H1 (cell line): Measurements from ENCODE around the gene PLPP2. TPM values are rescaled to one million over a fixed set of nuclear protein-coding genes. Genes with fewer than 3 reads are reported as not detected.

ENCODE experiments used
- CTCF ChIA-PET: fragments of 300-600 bp; sonication (Branson Sonifier 250); formaldehyde crosslinking; loops from one replicate; lab custom pipeline; 2021; ENCODE audit not compliant: partially characterized antibody; lab: Charles Lee
- POLR2A ChIA-PET: fragments of 300-600 bp; sonication (Branson Sonifier 250); formaldehyde crosslinking; loops from one replicate; lab custom pipeline; 2021; ENCODE audit warnings: inconsistent platforms; ENCODE audit not compliant: partially characterized antibody; lab: Charles Lee
- DNase-seq, 2 experiments: peaks; one replicate each; pipeline versions ENCODE4 v3.0.0 to v3.0.0-alpha.2; 2010 to 2022; ENCODE audit warnings: low spot score in 2 of 2, low read depth in 1 of 2, mixed read lengths in 1 of 2
- FAIRE-seq: peaks from 2 replicates; lab custom pipeline; 2011; peaks lifted over from hg19 to GRCh38; lab: Jason Lieb, UNC
- H2AFZ ChIP-seq: 2 replicates; pipeline ENCODE4 v1.8.1; 2012; ENCODE audit warnings: low read length, inconsistent platforms
- H2AK5ac ChIP-seq: 2 replicates; pipeline ENCODE4 v1.6.1; 2013; ENCODE audit warnings: low read depth, low read length
- H2BK120ac ChIP-seq: replicated peaks from 2 replicates; pipeline ENCODE3; 2013; ENCODE audit warnings: low read depth, low read length, inconsistent platforms
- H2BK12ac ChIP-seq: 2 replicates; pipeline ENCODE4 v1.6.1; 2013; ENCODE audit warnings: low read depth, low read length
- H2BK15ac ChIP-seq: 2 replicates; pipeline ENCODE4 v1.6.1; 2013; ENCODE audit warnings: low read length
- H2BK20ac ChIP-seq: 2 replicates; pipeline ENCODE4 v1.6.1; 2013; ENCODE audit warnings: low read length
- H2BK5ac ChIP-seq: 2 replicates; pipeline ENCODE4 v1.6.1; 2013; ENCODE audit warnings: low read depth, low read length
- H3K14ac ChIP-seq: 2 replicates; pipeline ENCODE4 v1.6.1; 2013; ENCODE audit warnings: inconsistent platforms; ENCODE audit not compliant: insufficient read length
- H3K18ac ChIP-seq: 2 replicates; pipeline ENCODE4 v1.6.1; 2013; ENCODE audit warnings: low read length; ENCODE audit errors: extremely low read depth
- H3K23ac ChIP-seq: 2 replicates; pipeline ENCODE4 v1.6.1; 2013; ENCODE audit warnings: inconsistent platforms; ENCODE audit not compliant: insufficient read length
- H3K23me2 ChIP-seq: 2 replicates; pipeline ENCODE4 v1.6.1; 2013; ENCODE audit warnings: low read depth, low read length
- H3K27ac ChIP-seq: 2 replicates; pipeline ENCODE4 v1.6.1; 2011; ENCODE audit warnings: low read depth, low read length, inconsistent platforms
- H3K27me3 ChIP-seq, 4 experiments: replicated peaks in 1 of 4; 1 replicate in 1 of 4; 2 replicates in 3 of 4; pipeline versions ENCODE4 v1.6.1 to v1.8.1; 2011 to 2013; ENCODE audit warnings: low read length in 3 of 4, mild to moderate bottlenecking in 3 of 4, inconsistent platforms in 2 of 4, mixed read lengths in 2 of 4, moderate library complexity in 1 of 4; ENCODE audit not compliant: control insufficient read depth in 3 of 4, insufficient read depth in 3 of 4; ENCODE audit errors: extremely low read depth in 1 of 4
- H3K36me3 ChIP-seq, 4 experiments: 2 replicates each; pipeline versions ENCODE4 v1.6.1 to v1.8.1; 2011 to 2013; ENCODE audit warnings: mild to moderate bottlenecking in 4 of 4, low read length in 3 of 4, moderate library complexity in 2 of 4, control low read depth in 1 of 4, inconsistent platforms in 1 of 4; ENCODE audit not compliant: insufficient read depth in 4 of 4, control insufficient read depth in 2 of 4
- H3K4ac ChIP-seq: replicated peaks from 2 replicates; pipeline ENCODE3; 2013; ENCODE audit warnings: low read length, low read depth, mixed read lengths, inconsistent platforms; ENCODE audit not compliant: insufficient read length
- H3K4me1 ChIP-seq, 4 experiments: replicated peaks in 1 of 4; 1 replicate in 1 of 4; 2 replicates in 3 of 4; pipeline versions ENCODE4 v1.6.1 to v1.8.1; 2011 to 2013; ENCODE audit warnings: low read length in 3 of 4, inconsistent platforms in 2 of 4, mixed read lengths in 1 of 4; ENCODE audit not compliant: insufficient read depth in 4 of 4, control insufficient read depth in 3 of 4
- H3K4me2 ChIP-seq, 2 experiments: 2 replicates each; pipeline versions ENCODE4 v1.6.1 to v1.8.1; 2011 to 2013; ENCODE audit warnings: low read depth in 2 of 2, low read length in 2 of 2, control low read depth in 1 of 2, inconsistent platforms in 1 of 2, mild to moderate bottlenecking in 1 of 2; ENCODE audit not compliant: insufficient read depth in 1 of 2
- H3K4me3 ChIP-seq, 4 experiments: fragments of 200-600, 300-600 bp in 1 of 4; sonication (generic), shearing (Covaris generic), sonication (Bioruptor Twin) in 1 of 4; 2 replicates each; pipeline versions ENCODE4 v1.5.1 to v1.8.1; 2011 to 2016; ENCODE audit warnings: low read length in 4 of 4, low read depth in 3 of 4, control low read depth in 2 of 4, inconsistent platforms in 2 of 4, mild to moderate bottlenecking in 2 of 4, mixed read lengths in 1 of 4, moderate library complexity in 1 of 4; ENCODE audit not compliant: insufficient read depth in 2 of 4; ENCODE audit errors: extremely low read depth in 1 of 4
- H3K56ac ChIP-seq: replicated peaks from 2 replicates; pipeline ENCODE3; 2013; ENCODE audit warnings: low read depth, mild to moderate bottlenecking, mixed read lengths, low read length, inconsistent platforms; ENCODE audit not compliant: insufficient read length
- H3K79me1 ChIP-seq: 2 replicates; pipeline ENCODE4 v1.6.1; 2013; ENCODE audit warnings: low read depth, low read length, control low read depth
- H3K79me2 ChIP-seq, 2 experiments: 2 replicates each; pipeline versions ENCODE4 v1.6.1 to v1.8.1; 2012 to 2013; ENCODE audit warnings: low read length in 2 of 2, mild to moderate bottlenecking in 2 of 2, inconsistent platforms in 1 of 2; ENCODE audit not compliant: insufficient read depth in 2 of 2, control insufficient read depth in 1 of 2
- H3K9ac ChIP-seq, 4 experiments: replicated peaks in 1 of 4; 1 replicate in 1 of 4; 2 replicates in 3 of 4; pipeline versions ENCODE4 v1.6.1 to v1.8.1; 2011 to 2013; ENCODE audit warnings: low read depth in 3 of 4, low read length in 3 of 4, control low read depth in 2 of 4, mild to moderate bottlenecking in 2 of 4, moderate library complexity in 2 of 4, inconsistent platforms in 1 of 4; ENCODE audit errors: extremely low read depth in 1 of 4
- H3K9me3 ChIP-seq, 2 experiments: 2 replicates each; pipeline versions ENCODE4 v1.6.1 to v1.8.1; 2012 to 2013; ENCODE audit warnings: mild to moderate bottlenecking in 2 of 2, moderate library complexity in 2 of 2, control low read depth in 1 of 2, inconsistent platforms in 1 of 2, low read depth in 1 of 2, low read length in 1 of 2, mixed read lengths in 1 of 2; ENCODE audit not compliant: insufficient read depth in 2 of 2
- H4K20me1 ChIP-seq, 2 experiments: replicated peaks in 1 of 2; 2 replicates each; pipeline versions ENCODE3 to v1.8.1; 2011 to 2013; ENCODE audit warnings: inconsistent platforms in 2 of 2, low read length in 2 of 2, mild to moderate bottlenecking in 1 of 2; ENCODE audit not compliant: insufficient read depth in 2 of 2, control insufficient read depth in 1 of 2
- H4K5ac ChIP-seq: 2 replicates; pipeline ENCODE4 v1.6.1; 2013; ENCODE audit warnings: low read length, low read depth, mixed read lengths, inconsistent platforms; ENCODE audit not compliant: insufficient read length
- H4K8ac ChIP-seq: 2 replicates; pipeline ENCODE4 v1.8.0; 2013; ENCODE audit warnings: mild to moderate bottlenecking, moderate library complexity, low read length, inconsistent platforms; ENCODE audit not compliant: insufficient read depth; ENCODE audit errors: extremely low read depth
- H4K91ac ChIP-seq: replicated peaks from 2 replicates; pipeline ENCODE3; 2013; ENCODE audit warnings: low read length, mixed read lengths, inconsistent platforms; ENCODE audit not compliant: insufficient read length
- ATF2 ChIP-seq: IDR thresholded peaks from 2 replicates; pipeline ENCODE4 v1.6.1; 2012; ENCODE audit warnings: low read length, inconsistent platforms
- CHD2 ChIP-seq: IDR thresholded peaks from 2 replicates; pipeline ENCODE4 v1.6.1; 2012; ENCODE audit warnings: low read length, improper control_type of control experiment
- EGR1 ChIP-seq: IDR thresholded peaks from 2 replicates; pipeline ENCODE4 v1.6.1; 2011; ENCODE audit warnings: low read depth, low read length, borderline replicate concordance
- JUN ChIP-seq: IDR thresholded peaks from 2 replicates; pipeline ENCODE4 v1.6.1; 2011; ENCODE audit warnings: low read depth, mild to moderate bottlenecking, improper control_type of control experiment, low read length
- JUND ChIP-seq: IDR thresholded peaks from 2 replicates; pipeline ENCODE4 v1.6.1; 2011; ENCODE audit warnings: mild to moderate bottlenecking, improper control_type of control experiment, low read length
- RNF2 ChIP-seq: fragments of 200-900, 300-1000 bp; sonication (generic); IDR thresholded peaks from 2 replicates; pipeline ENCODE4 v1.7.1; 2016; ENCODE audit warnings: borderline replicate concordance, low read depth, mild to moderate bottlenecking, antibody characterized with exemption, low read length; ENCODE audit not compliant: poor library complexity, severe bottlenecking; ENCODE audit errors: missing control alignments
- SIX5 ChIP-seq: IDR thresholded peaks from 2 replicates; pipeline ENCODE4 v1.6.1; 2011; ENCODE audit warnings: mild to moderate bottlenecking, low read depth, low read length
- SP4 ChIP-seq: IDR thresholded peaks from 2 replicates; pipeline ENCODE4 v1.6.1; 2012; ENCODE audit warnings: low read length, inconsistent platforms
- TCF12 ChIP-seq: IDR thresholded peaks from 2 replicates; pipeline ENCODE4 v1.6.1; 2011; ENCODE audit warnings: low read depth, mild to moderate bottlenecking, low read length
- TEAD4 ChIP-seq: IDR thresholded peaks from 2 replicates; pipeline ENCODE4 v1.6.1; 2012; ENCODE audit warnings: low read depth, low read length, inconsistent platforms, mixed read lengths
- ZNF274 ChIP-seq: IDR thresholded peaks from 2 replicates; pipeline ENCODE4 v1.7.0; 2012; ENCODE audit warnings: low read length, borderline replicate concordance; ENCODE audit errors: extremely low read depth
- WGBS, 2 experiments: shearing (Covaris generic) in 1 of 2; methylation state at CpG; one replicate each; pipeline versions ENCODE4 v1.1.6 to v1.1.7; 2013 to 2015; ENCODE audit warnings: low lambda C conversion rate in 2 of 2, mixed read lengths in 2 of 2, inconsistent platforms in 1 of 2, low coverage in 1 of 2, missing lambda C conversion rate in 1 of 2; ENCODE audit not compliant: insufficient replicate concordance in 2 of 2, insufficient coverage in 1 of 2, insufficient read length in 1 of 2; ENCODE audit errors: extremely low coverage in 1 of 2, missing lambda C conversion rate in 1 of 2; 5-methylcytosine and 5-hydroxymethylcytosine counted together
- polyA plus RNA-seq, 7 experiments: library from polyadenylated mRNA; depleted of rRNA in 3 of 7; stranded (reverse) in 5 of 7; unstranded in 2 of 7; fragments of >200 nt in 5 of 7; fragments of 200-250 nt in 2 of 7; gene quantifications; 1 replicate in 5 of 7; 2 replicates in 1 of 7; 4 replicates in 1 of 7; pipeline versions ENCODE4 v1.2.1 to v1.2.3, GENCODE V29; 2011 to 2013; ENCODE audit warnings: missing spikeins in 2 of 7, mixed read lengths in 2 of 7
- total RNA-seq: library from RNA; stranded (reverse); fragmentation: NEBNext Ultra II Directional; extraction: Animal tissue kit (Norgen Biotek cat#: 25700); gene quantifications from 2 replicates; pipeline ENCODE4 v1.2.1, GENCODE V29; 2021

Gene PLPP2
- total and polyA plus RNA-seq, 2 of the 8 experiments (the other 6 are each of a cell fraction or from before 2014, with no cell fraction given) = 101 to 195 TPM

- FAIRE-seq = no peak
- Histone ChIP-seq H2BK120ac (no peak overlapping the region), H4K91ac (no peak overlapping the region), H2BK5ac (no peak overlapping the region), H2BK20ac (no peak overlapping the region), H3K79me2 (peaks cover 0 to 12% of the 10 kb centered on the region in 2 experiments; a peak in 1 of 4 replicates), H3K56ac (no peak overlapping the region), H3K79me1 (peaks cover 7% of the 10 kb centered on the region), H3K9ac (no peak overlapping the region), H2AK5ac (no peak overlapping the region), H3K23ac (no peak overlapping the region), H3K4me2 (no peak overlapping the region), H2BK15ac (no peak overlapping the region), H3K18ac (no peak overlapping the region), H3K9me3 (no peaks in the 10 kb centered on the region), H3K36me3 (peaks cover 5 to 34% (median 18%) of the 10 kb centered on the region in 4 experiments; a peak in 6 of 8 replicates), H3K27me3 (no peaks in the 10 kb centered on the region), H3K14ac (no peak overlapping the region), H3K23me2 (no peaks in the 10 kb centered on the region), H4K20me1 (peaks cover 8 to 27% of the 10 kb centered on the region in 2 experiments), H4K5ac (no peak overlapping the region), H2AFZ (no peak overlapping the region), H3K4ac (no peak overlapping the region), H3K4me1 (no peaks in the 10 kb centered on the region; a peak in 1 of 7 replicates), H2BK12ac (no peak overlapping the region), H3K27ac (no peak overlapping the region), H3K4me3 (no peak overlapping the region), H4K8ac (0 out of 2 replicates have a peak overlapping the region, but pooled peaks have one; percentile 5)
- no peak for DNase-seq
- POLR2A ChIA-PET = interaction anchor here (0.9 to 1.8 kb wide), 5 partner anchors 9 to 59 kb away, joined by 3 to 6 read pairs (median 4); no protein-coding TSS in a partner anchor
- WGBS, 2 experiments = 87% methylated on average over 23 of the region's 23 CpGs; no CpG with 5 or more reads in 1 of the 2 experiments
- CTCF ChIA-PET = interaction anchor here (1.2 to 1.8 kb wide), 2 partner anchors 9 to 22 kb away, joined by 4 to 5 read pairs; no protein-coding TSS in a partner anchor
- TF ChIP-seq EGR1 (no peak), JUND (no peak), SP4 (no peak), CHD2 (no peak), ZNF274 (no peak), JUN (no peak), ATF2 (no peak), TCF12 (no peak), TEAD4 (no peak), SIX5 (no peak), RNF2 (no peak)
Measured at GRCh38 chr19:313169-313987, 22.2 kb upstream of the PLPP2 start.
